TTC549 (cell line): ENCODE measurements around the gene PCDHB2.
"Not testable (repeated sequence)": the region's sequence is repeated elsewhere in the genome, so short reads cannot be mapped to it uniquely, and the experiment has no call there.

ENCODE experiments used
- FAIRE-seq: peaks from 2 replicates; lab custom pipeline; 2012; peaks lifted over from hg19 to GRCh38; lab: Jason Lieb, UNC

The PCDHB2 gene

GRCh38 chr5:141137346-141137745 lies 42.9 kb downstream of the PCDHB2 start:
- not testable (repeated sequence) for FAIRE-seq
